BJ (cell line): ENCODE data around the gene KDM4C. TPM values are rescaled to one million over a fixed set of nuclear protein-coding genes. Genes with fewer than 3 reads are reported as not detected.

ENCODE experiments used
- CTCF ChIA-PET: fragments of 350-600 bp; formaldehyde crosslinking; extraction: SDS; loops from one replicate; lab custom pipeline; 2021; ENCODE audit warnings: antibody characterized with exemption, inconsistent platforms; lab: Yijun Ruan, JAX
- POLR2A ChIA-PET: fragments of 300-600 bp; sonication (Branson Sonifier 250); formaldehyde crosslinking; extraction: SDS; loops from one replicate; lab custom pipeline; 2021; ENCODE audit warnings: antibody characterized with exemption; lab: Charles Lee
- DNase-seq: peaks from one replicate; pipeline ENCODE4 v3.0.0-alpha.2; 2011; ENCODE audit warnings: low read depth
- H3K27me3 ChIP-seq: 2 replicates; pipeline ENCODE4 v1.6.0; 2011; ENCODE audit warnings: low read length; ENCODE audit not compliant: control insufficient read depth, insufficient read depth
- H3K36me3 ChIP-seq: 2 replicates; pipeline ENCODE4 v1.5.1; 2011; ENCODE audit warnings: low read length; ENCODE audit not compliant: control insufficient read depth, insufficient read depth
- H3K4me3 ChIP-seq: 2 replicates; pipeline ENCODE4 v1.5.1; 2011; ENCODE audit warnings: low read depth, mild to moderate bottlenecking, control low read depth, low read length
- polyA plus RNA-seq: library from polyadenylated mRNA; depleted of rRNA; stranded (reverse); fragments of >200 nt; gene quantifications from 2 replicates; pipeline ENCODE4 v1.2.3, GENCODE V29; 2011
- TF ChIP-seq, protein P1 (sequence below): IDR thresholded peaks from 2 replicates; pipeline ENCODE4 v1.5.1; 2011; ENCODE audit warnings: low read depth, mild to moderate bottlenecking, control low read depth, inconsistent platforms, low read length, moderate library complexity; ENCODE audit not compliant: insufficient read depth

The KDM4C gene
- polyA plus RNA-seq, 1 experiment = 11.3 TPM

DNA sequence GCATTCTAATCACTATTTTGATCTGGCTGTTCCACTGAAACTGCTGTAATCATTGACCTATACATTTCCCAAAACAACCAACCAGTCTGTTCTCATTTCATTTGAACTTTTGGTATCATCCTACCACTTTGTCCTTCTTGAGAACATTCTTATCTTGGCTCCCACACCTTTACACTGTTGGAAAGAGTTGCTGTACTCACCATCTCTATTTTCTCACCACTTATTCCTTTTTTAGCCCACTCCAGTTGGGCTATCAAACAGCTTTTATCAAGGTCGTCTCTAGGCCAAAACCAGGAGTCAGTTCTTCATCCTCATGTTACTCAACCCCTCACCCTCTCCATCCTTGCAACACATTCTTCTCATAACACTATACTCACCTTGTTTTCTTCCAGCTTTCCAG lies 170.1 kb downstream of the KDM4C start:
- POLR2A ChIA-PET = no interaction called here
- no peak for DNase-seq
- no peaks in the 10 kb centered on the region for H3K27me3 ChIP-seq
- TF ChIP-seq, protein P1, sequence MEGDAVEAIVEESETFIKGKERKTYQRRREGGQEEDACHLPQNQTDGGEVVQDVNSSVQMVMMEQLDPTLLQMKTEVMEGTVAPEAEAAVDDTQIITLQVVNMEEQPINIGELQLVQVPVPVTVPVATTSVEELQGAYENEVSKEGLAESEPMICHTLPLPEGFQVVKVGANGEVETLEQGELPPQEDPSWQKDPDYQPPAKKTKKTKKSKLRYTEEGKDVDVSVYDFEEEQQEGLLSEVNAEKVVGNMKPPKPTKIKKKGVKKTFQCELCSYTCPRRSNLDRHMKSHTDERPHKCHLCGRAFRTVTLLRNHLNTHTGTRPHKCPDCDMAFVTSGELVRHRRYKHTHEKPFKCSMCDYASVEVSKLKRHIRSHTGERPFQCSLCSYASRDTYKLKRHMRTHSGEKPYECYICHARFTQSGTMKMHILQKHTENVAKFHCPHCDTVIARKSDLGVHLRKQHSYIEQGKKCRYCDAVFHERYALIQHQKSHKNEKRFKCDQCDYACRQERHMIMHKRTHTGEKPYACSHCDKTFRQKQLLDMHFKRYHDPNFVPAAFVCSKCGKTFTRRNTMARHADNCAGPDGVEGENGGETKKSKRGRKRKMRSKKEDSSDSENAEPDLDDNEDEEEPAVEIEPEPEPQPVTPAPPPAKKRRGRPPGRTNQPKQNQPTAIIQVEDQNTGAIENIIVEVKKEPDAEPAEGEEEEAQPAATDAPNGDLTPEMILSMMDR = no peak
- H3K36me3 ChIP-seq = no peaks in the 10 kb centered on the region
- CTCF ChIA-PET = no interaction called here
- no peak overlapping the region for H3K4me3 ChIP-seq

DNA sequence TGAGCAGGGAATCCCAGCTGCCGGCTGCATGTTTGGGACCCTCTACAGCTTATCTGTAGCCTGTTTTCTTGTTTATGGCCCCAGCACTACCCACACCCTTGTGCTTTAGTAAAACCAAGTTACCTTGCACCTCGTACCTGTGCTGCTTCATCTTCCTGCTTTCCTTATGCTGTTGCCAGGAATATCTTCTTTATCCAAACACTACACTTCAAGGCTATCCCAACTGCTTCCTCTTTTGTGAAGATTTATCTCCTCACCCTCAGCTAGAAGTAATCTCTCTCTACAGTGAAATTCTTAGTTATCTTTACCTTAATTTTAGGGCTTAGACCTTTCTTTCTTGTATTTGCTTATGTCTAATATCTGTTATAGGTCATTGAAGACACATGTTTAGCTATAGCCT lies 171.1 kb downstream of the KDM4C start:
- H3K4me3 ChIP-seq = no peak overlapping the region
- CTCF ChIA-PET = no interaction called here
- H3K27me3 ChIP-seq = no peaks in the 10 kb centered on the region
- DNase-seq = no peak
- TF ChIP-seq, protein P1 = no peak
- no peaks in the 10 kb centered on the region for H3K36me3 ChIP-seq
- POLR2A ChIA-PET = no interaction called here

DNA sequence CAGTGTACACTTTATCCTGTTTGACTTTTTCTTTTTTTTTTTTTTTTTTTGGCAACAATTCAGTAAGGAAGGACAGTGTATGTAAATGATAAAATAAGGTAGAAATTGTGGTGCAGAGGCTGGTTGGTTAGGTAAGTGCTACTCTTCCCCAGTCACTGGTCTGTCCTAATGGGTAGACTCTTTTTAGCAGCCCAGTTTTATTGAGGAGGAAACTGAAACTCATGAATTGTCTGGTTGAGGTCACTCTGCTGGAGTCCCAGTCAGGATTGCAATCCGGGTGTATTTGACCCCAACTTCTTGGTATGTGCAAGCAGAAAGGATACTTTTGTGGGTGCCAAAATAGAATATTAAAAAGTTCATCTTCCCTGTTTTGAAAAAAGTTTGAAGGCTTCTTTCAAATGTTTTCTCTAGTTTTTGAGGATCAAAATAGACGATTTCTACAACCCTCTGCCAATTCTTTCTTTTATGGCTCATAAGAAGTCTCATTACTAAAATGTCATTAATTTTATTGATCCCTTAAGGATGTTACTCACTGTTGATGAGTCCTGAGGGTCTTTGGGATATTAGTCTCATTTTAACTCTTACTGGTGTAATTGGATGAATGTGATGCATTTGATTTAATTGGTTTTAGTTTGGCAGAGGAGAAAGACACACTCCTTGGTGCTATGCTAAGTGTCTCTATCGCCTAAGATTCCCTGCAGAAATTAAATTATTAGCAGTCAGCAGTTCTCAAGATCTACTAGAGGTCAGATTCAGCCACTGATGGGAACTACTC lies 171.9 kb downstream of the KDM4C start:
- no peak for DNase-seq
- ChIA-PET POLR2A (no interaction called here), CTCF (no interaction called here)
- no peaks in the 10 kb centered on the region for H3K36me3 ChIP-seq
- H3K27me3 ChIP-seq = no peaks in the 10 kb centered on the region
- no peak overlapping the region for H3K4me3 ChIP-seq
- TF ChIP-seq, protein P1 = no peak

DNA sequence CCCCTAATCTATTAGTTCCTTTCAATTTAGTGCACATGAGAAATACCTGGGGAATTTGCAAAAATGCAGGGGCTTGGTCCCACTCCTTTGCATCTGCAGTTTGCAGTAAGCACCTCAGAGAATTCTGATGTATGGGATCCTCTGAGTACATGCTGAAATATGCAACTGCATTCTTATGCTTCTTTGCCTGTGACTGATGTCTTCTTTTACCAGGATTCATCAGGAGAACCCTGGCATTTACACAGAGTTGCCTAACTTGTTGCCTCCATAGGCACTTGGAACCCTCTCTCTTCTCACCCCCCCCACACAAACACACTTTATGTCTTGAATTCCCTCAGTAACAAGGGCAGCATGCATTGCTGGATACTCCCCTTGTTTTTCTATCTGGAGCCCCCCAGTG lies 173.1 kb downstream of the KDM4C start:
- POLR2A ChIA-PET = interaction anchor here (0.6 kb wide), 1 partner anchor 31 kb away, joined by 3 read pairs; no protein-coding TSS in a partner anchor
- TF ChIP-seq, protein P1 = no peak
- Histone ChIP-seq H3K36me3 (no peaks in the 10 kb centered on the region), H3K4me3 (no peak overlapping the region), H3K27me3 (no peaks in the 10 kb centered on the region)
- no peak for DNase-seq
- CTCF ChIA-PET = no interaction called here

DNA sequence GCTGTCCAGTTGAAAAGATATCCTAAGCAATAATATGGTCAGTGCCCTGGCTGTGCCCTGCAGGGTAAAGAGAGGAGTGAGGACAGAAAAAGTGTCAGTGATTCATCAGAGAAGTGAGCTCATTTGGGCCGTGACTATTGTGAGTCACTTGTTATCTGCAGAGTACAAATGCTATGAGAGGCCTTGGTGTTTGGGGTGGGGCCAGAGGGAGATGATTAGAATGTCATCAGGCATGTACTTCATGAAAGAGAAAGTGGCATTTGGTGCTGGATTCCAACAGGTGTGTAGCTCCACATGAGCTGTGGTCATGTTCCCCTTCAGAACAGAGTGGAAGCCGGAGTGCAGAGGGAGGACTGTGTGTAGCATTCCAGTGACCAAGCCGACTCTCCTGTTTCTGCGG lies 174.1 kb downstream of the KDM4C start:
- Histone ChIP-seq H3K4me3 (no peak overlapping the region), H3K36me3 (no peaks in the 10 kb centered on the region), H3K27me3 (no peaks in the 10 kb centered on the region)
- no peak for DNase-seq
- TF ChIP-seq, protein P1 = no peak
- ChIA-PET POLR2A (interaction anchor here (0.5 to 0.6 kb wide), 2 partner anchors 80 to 265 kb away, joined by 3 read pairs; no protein-coding TSS in a partner anchor), CTCF (interaction anchor here (0.5 to 1.5 kb wide), 2 partner anchors 13 to 302 kb away, joined by 3 to 7 read pairs; no protein-coding TSS in a partner anchor)
